PC-9 (cell line): Measurements from ENCODE around the gene EFCAB9. TPM values are rescaled to one million over a fixed set of nuclear protein-coding genes. Genes with fewer than 3 reads are reported as not detected.

Source experiments
- BruUV-seq: library from RNA; stranded (reverse); fragments of 400-500 nt; replicated peaks from 2 replicates; lab custom pipeline; 2021; lab: Mats Ljungman, UMichigan
- CTCF ChIA-PET: fragments of 300-600 bp; sonication (Branson Sonifier 250); formaldehyde crosslinking; loops from one replicate; lab custom pipeline; 2022; ENCODE audit warnings: antibody characterized with exemption; lab: Charles Lee
- POLR2A ChIA-PET: fragments of 300-600 bp; sonication (Branson Sonifier 250); formaldehyde crosslinking; loops from one replicate; lab custom pipeline; 2022; ENCODE audit warnings: antibody characterized with exemption; ENCODE audit not compliant: unreplicated experiment; lab: Charles Lee
- DNase-seq, 2 experiments: peaks; one replicate each; pipeline versions ENCODE4 v3.0.0 to v3.0.0-alpha.2; 2015 to 2022; ENCODE audit warnings: mixed read lengths in 1 of 2
- H2AFZ ChIP-seq: fragments of 200-600 bp; sonication (generic); 2 replicates; pipeline ENCODE4 v1.8.1; 2017; ENCODE audit warnings: antibody characterized with exemption
- H3F3A ChIP-seq: fragments of 200-600 bp; sonication (generic); 2 replicates; pipeline ENCODE4 v1.8.1; 2017; ENCODE audit warnings: antibody characterized with exemption, mild to moderate bottlenecking, low read depth; ENCODE audit not compliant: insufficient read depth
- H3K27ac ChIP-seq: fragments of 200-600 bp; sonication (generic); 2 replicates; pipeline ENCODE4 v1.6.1; 2016; ENCODE audit warnings: mixed run types
- H3K27me3 ChIP-seq: fragments of 200-600 bp; sonication (generic); 2 replicates; pipeline ENCODE4 v1.6.1; 2016; ENCODE audit warnings: low read depth, mixed run types; ENCODE audit not compliant: insufficient read depth
- H3K36me3 ChIP-seq: fragments of 200-600 bp; sonication (generic); 2 replicates; pipeline ENCODE4 v1.6.1; 2016; ENCODE audit warnings: low read depth, mixed run types
- H3K4me1 ChIP-seq: fragments of 200-600 bp; sonication (generic); replicated peaks from 2 replicates; pipeline ENCODE4 v1.6.1; 2016; ENCODE audit warnings: mixed run types; ENCODE audit not compliant: insufficient read depth
- H3K4me2 ChIP-seq: fragments of 200-600 bp; sonication (generic); 2 replicates; pipeline ENCODE4 v1.6.1; 2017; ENCODE audit warnings: mixed run types
- H3K4me3 ChIP-seq: fragments of 200-600 bp; sonication (generic); 2 replicates; pipeline ENCODE4 v1.6.1; 2016; ENCODE audit warnings: mixed run types
- H3K79me2 ChIP-seq: fragments of 200-600 bp; sonication (generic); 2 replicates; pipeline ENCODE4 v1.6.1; 2017; ENCODE audit warnings: low read depth, mixed run types
- H3K9me2 ChIP-seq: fragments of 200-600 bp; sonication (generic); 2 replicates; pipeline ENCODE4 v1.8.1; 2017; ENCODE audit warnings: mild to moderate bottlenecking; ENCODE audit not compliant: insufficient read depth
- H3K9me3 ChIP-seq: fragments of 200-600 bp; sonication (generic); 2 replicates; pipeline ENCODE4 v1.8.1; 2016; ENCODE audit warnings: low read depth; ENCODE audit not compliant: insufficient read depth
- H4K20me1 ChIP-seq: fragments of 200-600 bp; sonication (generic); 2 replicates; pipeline ENCODE4 v1.8.1; 2017; ENCODE audit not compliant: insufficient read depth
- EZH2 ChIP-seq: fragments of 200-600 bp; sonication (generic); IDR thresholded peaks from 2 replicates; pipeline ENCODE4 v1.8.0; 2017; ENCODE audit warnings: antibody characterized with exemption, low read depth
- intact Hi-C: fragments of 100-400 bp; cut with micrococcal nuclease; formaldehyde crosslinking; loops from one replicate; pipeline ENCODE4 v1.10.0; 2022; ENCODE audit not compliant: unreplicated experiment
- total RNA-seq: library from RNA; stranded (reverse); gene quantifications from 2 replicates; pipeline ENCODE4 v1.2.3, GENCODE V29; 2021
- TF ChIP-seq, protein P1 (sequence below): fragments of 200-600 bp; sonication (generic); conservative IDR thresholded peaks from 2 replicates; pipeline ENCODE4 v1.6.1; 2017; ENCODE audit warnings: mixed run types, antibody characterized with exemption, mild to moderate bottlenecking, moderate library complexity

The EFCAB9 gene
- total RNA-seq, 1 experiment from 2014 or later: not detected

DNA sequence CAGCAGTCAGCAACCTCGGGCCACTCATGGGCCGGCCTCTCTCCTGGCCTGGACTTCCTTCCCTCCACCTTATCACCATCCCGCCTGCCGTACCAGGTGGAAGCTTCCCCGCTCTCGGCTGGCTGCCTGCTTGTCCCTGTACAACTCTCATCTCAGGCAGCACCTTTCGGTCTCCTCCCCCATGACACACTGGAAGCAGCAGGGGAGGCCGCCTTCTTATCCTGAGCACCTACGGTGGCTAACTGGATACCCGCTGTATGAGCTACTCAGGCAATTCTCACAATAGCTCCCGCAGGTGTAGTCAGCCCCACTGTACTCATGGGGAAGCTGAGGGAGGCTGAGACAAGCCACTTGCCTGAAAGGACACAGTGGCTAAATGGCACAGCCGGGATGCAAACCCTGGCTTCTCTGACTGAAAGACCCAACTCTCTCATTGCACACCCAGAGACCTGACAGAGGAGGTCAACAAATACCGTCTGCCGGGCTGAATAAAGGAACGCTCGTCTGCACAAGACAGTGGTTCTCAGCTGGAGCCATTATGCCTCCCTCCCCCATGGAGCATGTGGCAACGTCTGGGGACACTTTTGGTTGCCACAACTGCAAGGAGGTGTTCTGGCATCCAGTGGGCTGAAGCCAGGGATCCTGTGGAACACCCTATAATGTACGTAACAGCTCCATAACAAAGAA is 15.5 kb upstream of the EFCAB9 start:
- Histone ChIP-seq H3K4me2 (no peak overlapping the region), H3F3A (no peaks in the 10 kb centered on the region), H3K4me1 (no peaks in the 10 kb centered on the region), H3K9me2 (no peaks in the 10 kb centered on the region), H2AFZ (no peak overlapping the region), H3K4me3 (no peak overlapping the region), H4K20me1 (peaks cover 29% of the 10 kb centered on the region), H3K36me3 (no peaks in the 10 kb centered on the region), H3K79me2 (peaks cover 27% of the 10 kb centered on the region), H3K27me3 (no peaks in the 10 kb centered on the region), H3K27ac (no peak overlapping the region), H3K9me3 (no peaks in the 10 kb centered on the region)
- TF ChIP-seq EZH2: no peak
- TF ChIP-seq, protein P1, sequence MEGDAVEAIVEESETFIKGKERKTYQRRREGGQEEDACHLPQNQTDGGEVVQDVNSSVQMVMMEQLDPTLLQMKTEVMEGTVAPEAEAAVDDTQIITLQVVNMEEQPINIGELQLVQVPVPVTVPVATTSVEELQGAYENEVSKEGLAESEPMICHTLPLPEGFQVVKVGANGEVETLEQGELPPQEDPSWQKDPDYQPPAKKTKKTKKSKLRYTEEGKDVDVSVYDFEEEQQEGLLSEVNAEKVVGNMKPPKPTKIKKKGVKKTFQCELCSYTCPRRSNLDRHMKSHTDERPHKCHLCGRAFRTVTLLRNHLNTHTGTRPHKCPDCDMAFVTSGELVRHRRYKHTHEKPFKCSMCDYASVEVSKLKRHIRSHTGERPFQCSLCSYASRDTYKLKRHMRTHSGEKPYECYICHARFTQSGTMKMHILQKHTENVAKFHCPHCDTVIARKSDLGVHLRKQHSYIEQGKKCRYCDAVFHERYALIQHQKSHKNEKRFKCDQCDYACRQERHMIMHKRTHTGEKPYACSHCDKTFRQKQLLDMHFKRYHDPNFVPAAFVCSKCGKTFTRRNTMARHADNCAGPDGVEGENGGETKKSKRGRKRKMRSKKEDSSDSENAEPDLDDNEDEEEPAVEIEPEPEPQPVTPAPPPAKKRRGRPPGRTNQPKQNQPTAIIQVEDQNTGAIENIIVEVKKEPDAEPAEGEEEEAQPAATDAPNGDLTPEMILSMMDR: no peak
- intact Hi-C loops: no loop called here
- no TSS peak for BruUV-seq
- ChIA-PET CTCF (no interaction called here), POLR2A (interaction anchor here (0.7 kb wide), 1 partner anchor 120 kb away, joined by 5 read pairs; no protein-coding TSS in a partner anchor)
- DNase-seq: no peak

DNA sequence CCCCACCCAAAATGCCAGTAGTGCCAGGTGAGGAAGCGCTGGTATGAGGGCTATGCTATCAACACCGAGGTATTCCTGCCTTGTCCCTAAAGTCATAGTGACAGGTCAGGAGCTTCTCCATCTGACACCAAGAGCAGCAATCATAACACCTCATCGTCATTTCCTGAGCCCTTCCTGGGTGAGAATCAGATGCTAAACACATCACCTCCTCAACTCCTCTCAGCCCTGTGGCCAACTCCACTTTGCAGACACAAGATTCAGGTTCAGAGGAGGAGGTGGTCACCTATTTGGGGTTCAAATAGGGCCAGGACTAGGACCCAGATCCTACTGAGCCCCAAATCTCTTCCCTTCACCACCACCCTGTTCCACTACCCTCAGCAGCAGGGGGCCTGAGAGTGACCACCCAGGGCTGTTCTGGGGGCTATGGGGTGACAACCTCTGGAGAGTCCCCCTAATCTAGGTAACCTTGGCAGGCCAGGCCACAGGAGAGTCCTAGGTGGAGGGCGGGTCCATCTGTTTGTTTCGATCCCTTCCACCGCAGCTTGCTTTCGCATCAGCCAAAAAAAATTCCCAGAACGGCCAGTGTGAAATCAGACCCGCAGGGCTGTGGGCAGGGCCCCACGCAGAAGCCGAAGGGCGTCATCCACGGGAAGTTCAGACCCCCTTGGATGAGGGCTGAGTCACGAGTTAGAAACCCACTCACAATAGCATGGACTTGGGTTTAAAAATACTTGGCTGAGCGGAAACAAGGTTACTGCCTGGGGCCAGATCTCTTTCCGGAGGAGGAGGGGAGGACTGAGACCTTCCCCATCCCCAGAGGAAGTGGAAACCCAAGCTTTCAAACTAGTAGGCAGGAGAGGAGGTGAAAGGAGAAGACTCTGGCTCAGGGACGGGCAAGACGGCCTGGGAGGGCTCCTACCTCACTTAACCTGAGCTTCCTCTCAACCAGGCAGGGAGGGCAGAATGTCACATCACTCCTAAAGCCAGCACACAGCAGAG is 14.7 kb upstream of the EFCAB9 start:
- Histone ChIP-seq H2AFZ (no peak overlapping the region), H3K4me1 (no peaks in the 10 kb centered on the region), H3K27ac (no peak overlapping the region), H3K4me3 (no peak overlapping the region), H3F3A (no peaks in the 10 kb centered on the region), H3K9me3 (no peaks in the 10 kb centered on the region), H3K27me3 (no peaks in the 10 kb centered on the region), H3K36me3 (no peaks in the 10 kb centered on the region), H4K20me1 (peaks cover 29% of the 10 kb centered on the region), H3K79me2 (peaks cover 35% of the 10 kb centered on the region), H3K4me2 (no peak overlapping the region), H3K9me2 (no peaks in the 10 kb centered on the region)
- CTCF ChIA-PET: no interaction called here
- BruUV-seq: no TSS peak
- TF ChIP-seq EZH2: no peak
- TF ChIP-seq, protein P1: no peak
- no peak for DNase-seq
- POLR2A ChIA-PET: interaction anchor here (0.7 kb wide), 1 partner anchor 119 kb away, joined by 5 read pairs; no protein-coding TSS in a partner anchor
- intact Hi-C loops: no loop called here

DNA sequence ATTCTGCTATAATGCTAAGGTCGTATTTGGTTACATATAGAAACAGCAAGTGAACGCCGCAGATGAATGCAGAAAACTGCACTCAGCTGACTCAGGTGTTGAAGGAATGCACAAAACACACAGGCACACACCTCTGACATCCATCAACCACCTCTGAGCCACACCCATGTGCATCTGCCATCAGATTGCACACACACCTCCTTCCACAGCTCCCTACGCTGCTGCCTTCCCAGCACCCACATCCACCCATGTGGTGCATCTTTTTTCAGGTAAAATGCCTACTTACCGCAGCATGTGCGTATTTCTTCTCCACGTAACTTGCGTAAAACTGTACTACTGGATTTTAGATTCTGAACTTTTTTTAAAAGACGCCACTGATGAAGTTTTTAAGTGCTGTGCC is 13.0 kb upstream of the EFCAB9 start:
- H3K79me2 ChIP-seq: peaks cover 52% of the 10 kb centered on the region
- no TSS peak for BruUV-seq
- H3K9me2 ChIP-seq: no peaks in the 10 kb centered on the region
- H3K36me3 ChIP-seq: no peaks in the 10 kb centered on the region
- H3K4me1 ChIP-seq: peaks cover 12% of the 10 kb centered on the region
- no peak for DNase-seq
- intact Hi-C loops: no loop called here
- no peak overlapping the region for H3K4me2 ChIP-seq
- H3K27ac ChIP-seq: no peak overlapping the region
- ChIA-PET POLR2A (interaction anchor here (0.7 kb wide), 1 partner anchor 126 kb away, joined by 4 read pairs; no protein-coding TSS in a partner anchor), CTCF (no interaction called here)
- H3K9me3 ChIP-seq: no peaks in the 10 kb centered on the region
- H3K4me3 ChIP-seq: no peak overlapping the region
- TF ChIP-seq, protein P1: no peak
- no peak for TF ChIP-seq EZH2
- peaks cover 13% of the 10 kb centered on the region; the same call in 1 of the 2 replicates for H3F3A ChIP-seq
- H4K20me1 ChIP-seq: peaks cover 21% of the 10 kb centered on the region
- no peaks in the 10 kb centered on the region for H3K27me3 ChIP-seq
- no peak overlapping the region for H2AFZ ChIP-seq
